ENCODE data around the gene ARMC2.

The ARMC2 gene

DNA sequence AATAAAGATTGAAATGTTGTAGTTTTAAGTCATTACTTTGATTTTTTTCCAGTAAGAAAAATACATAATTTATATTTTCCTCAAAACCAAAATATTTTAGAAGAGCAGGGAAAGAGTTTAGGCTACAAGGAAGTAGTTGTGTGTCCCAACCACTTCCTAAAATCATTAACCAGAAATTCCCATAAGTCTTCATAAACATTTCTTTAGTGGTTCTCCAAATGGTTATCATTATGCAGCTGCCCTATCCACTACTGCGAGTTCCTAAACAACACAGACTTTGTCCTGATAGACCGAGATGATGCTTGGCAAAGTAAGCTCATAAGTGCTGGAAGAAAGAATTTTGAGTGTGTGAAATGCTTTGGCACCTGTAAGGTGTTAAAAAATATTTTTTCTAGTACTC, 93.6 kb downstream of the ARMC2 start:
- no peak overlapping the region for H3K4me3 ChIP-seq
- no peak for DNase-seq (ENCODE audit: low read depth, low spot score)
- no peak overlapping the region for H3K9ac ChIP-seq (ENCODE audit: insufficient read length)
- no peak overlapping the region for H3K27ac ChIP-seq
- no peaks in the 10 kb centered on the region for H3K36me3 ChIP-seq (ENCODE audit: insufficient read depth, low read length)
- no peaks in the 10 kb centered on the region for H3K9me3 ChIP-seq (ENCODE audit: low read depth, low read length)
- TF ChIP-seq EZH2 (IDR thresholded peaks at IDR 0.05): no peak
- TF ChIP-seq FOXP2 (optimal IDR thresholded peaks at IDR 0.05; ENCODE audit: control extremely low read depth, extremely low read length, insufficient read depth): no peak
- no peak for TF ChIP-seq POLR2AphosphoS5 (IDR thresholded peaks at IDR 0.05; ENCODE audit: borderline replicate concordance, low read depth, low read length)

DNA sequence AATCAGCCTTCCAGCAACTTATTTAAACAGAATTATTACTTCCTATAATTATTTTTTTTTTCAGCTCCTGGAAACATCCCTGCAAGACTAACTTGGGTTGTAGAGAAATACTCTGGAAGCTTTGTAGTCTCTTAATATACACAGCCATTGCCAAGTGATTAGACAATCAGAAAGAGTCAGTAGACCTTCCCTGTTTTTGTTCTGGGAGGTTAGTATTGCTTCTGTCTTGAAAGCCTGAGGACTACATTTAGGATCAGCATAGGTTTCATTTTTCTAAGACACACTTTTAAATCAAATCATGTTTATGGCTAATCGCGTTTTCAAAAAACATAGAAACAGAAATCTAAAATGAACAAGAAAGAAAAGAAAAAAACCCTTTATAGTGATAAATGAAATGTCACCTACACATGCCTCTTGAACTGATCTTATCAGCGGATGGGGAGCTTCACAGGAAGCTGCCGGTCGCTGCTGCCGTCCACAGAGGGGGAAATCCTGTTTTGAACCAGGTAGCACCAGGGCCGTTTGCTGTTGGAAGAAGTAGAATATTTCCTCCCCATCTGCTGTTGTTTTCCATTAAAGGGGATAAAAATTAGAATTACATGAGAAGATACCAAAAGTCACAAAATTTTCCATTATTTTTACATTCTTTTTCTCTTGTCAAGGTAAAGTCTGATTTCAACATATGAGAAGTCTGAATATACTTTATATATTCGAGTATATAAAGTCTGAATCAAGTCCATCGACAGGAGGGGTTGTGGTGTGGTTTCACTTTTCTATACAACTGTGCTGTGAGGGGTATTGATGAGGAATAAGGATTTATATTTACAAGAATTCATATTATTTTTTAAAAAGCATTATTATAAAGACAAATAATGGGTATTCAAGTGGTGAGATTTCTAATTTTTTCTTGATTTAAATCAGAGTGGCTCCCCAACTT, 94.6 kb downstream of the ARMC2 start:
- H3K9me3 ChIP-seq (ENCODE audit: low read depth, low read length): no peaks in the 10 kb centered on the region
- H3K27ac ChIP-seq: no peak overlapping the region
- TF ChIP-seq FOXP2 (optimal IDR thresholded peaks at IDR 0.05; ENCODE audit: control extremely low read depth, extremely low read length, insufficient read depth): no peak
- TF ChIP-seq EZH2 (IDR thresholded peaks at IDR 0.05): no peak
- no peak for TF ChIP-seq POLR2AphosphoS5 (IDR thresholded peaks at IDR 0.05; ENCODE audit: borderline replicate concordance, low read depth, low read length)
- no peak for DNase-seq (ENCODE audit: low read depth, low spot score)
- no peak overlapping the region for H3K4me3 ChIP-seq
- H3K9ac ChIP-seq (ENCODE audit: insufficient read length): no peak overlapping the region
- no peaks in the 10 kb centered on the region for H3K36me3 ChIP-seq (ENCODE audit: insufficient read depth, low read length)

DNA sequence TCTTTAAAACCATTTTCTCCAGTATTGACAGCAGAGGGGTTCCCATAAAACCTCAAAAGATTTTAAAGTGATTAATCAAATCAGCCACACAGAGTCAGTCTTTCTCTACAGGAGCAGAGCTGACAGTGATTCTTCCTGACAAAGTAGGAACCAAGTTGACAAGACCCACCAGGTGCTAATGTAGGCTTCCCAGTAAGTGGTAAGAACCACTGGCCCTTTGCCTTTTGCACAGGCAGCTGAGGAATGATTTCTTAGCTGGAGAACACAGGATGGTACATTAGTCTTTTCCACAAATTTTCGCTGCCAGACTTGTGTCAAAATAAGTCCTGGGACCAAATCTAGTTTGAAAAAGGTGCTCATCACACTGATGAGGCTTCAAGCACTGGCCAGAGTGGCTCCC, 95.8 kb downstream of the ARMC2 start:
- TF ChIP-seq FOXP2 (optimal IDR thresholded peaks at IDR 0.05; ENCODE audit: control extremely low read depth, extremely low read length, insufficient read depth) (no peak), EZH2 (IDR thresholded peaks at IDR 0.05) (no peak), POLR2AphosphoS5 (IDR thresholded peaks at IDR 0.05; ENCODE audit: borderline replicate concordance, low read depth, low read length) (no peak)
- Histone ChIP-seq H3K27ac (no peak overlapping the region), H3K4me3 (no peak overlapping the region), H3K9ac (ENCODE audit: insufficient read length) (no peak overlapping the region), H3K9me3 (ENCODE audit: low read depth, low read length) (no peaks in the 10 kb centered on the region), H3K36me3 (ENCODE audit: insufficient read depth, low read length) (no peaks in the 10 kb centered on the region)
- DNase-seq (ENCODE audit: low read depth, low spot score): no peak

DNA sequence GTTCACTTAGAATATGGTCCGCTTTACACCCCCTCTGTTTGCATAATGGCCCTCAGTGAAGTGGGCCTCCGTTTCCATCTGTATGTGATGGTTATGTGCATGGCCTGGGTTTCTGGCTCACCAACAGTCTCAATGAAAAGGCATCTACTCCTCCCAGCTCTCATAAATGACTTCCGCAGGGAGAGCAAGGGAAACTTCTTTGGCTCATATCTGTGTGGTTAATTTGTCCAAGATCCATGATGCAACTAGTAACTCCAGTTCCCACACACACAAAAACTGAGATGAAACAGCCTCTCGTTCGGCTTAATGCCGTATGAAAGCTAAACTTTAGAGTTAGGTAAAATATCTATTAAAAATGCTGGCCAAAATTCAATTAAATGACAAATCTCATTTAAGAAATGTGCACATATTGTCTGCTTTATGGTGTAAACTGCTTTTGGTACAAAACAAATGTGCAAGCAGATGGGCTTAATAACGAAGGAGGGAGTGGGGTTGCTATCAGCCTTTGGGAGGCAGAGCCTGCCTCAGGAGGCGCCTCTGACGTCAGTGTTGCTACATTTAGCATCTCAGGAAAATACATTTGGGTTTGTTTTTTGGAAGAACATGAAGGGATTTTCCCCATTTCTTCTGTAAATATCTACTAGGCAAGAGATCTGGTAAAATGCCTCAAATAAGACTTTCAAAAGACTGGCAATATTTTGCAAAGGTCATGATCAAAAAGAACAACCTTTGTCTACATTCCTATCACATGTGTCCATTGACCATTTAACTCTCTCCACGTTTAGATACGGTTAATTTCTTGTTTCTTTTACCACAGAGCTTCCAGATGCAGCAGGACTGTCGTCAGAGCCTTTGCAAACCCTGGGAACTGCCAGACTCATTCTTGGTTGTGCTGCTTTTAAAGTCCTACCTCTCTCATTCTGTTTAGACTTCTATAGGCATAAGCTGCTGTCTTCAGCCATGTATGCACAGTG, 96.8 kb downstream of the ARMC2 start:
- Histone ChIP-seq H3K9me3 (ENCODE audit: low read depth, low read length) (no peaks in the 10 kb centered on the region), H3K4me3 (no peak overlapping the region), H3K27ac (no peak overlapping the region), H3K36me3 (ENCODE audit: insufficient read depth, low read length) (no peaks in the 10 kb centered on the region), H3K9ac (ENCODE audit: insufficient read length) (no peak overlapping the region)
- DNase-seq (ENCODE audit: low read depth, low spot score): no peak
- no peak for TF ChIP-seq EZH2 (IDR thresholded peaks at IDR 0.05)
- TF ChIP-seq POLR2AphosphoS5 (IDR thresholded peaks at IDR 0.05; ENCODE audit: borderline replicate concordance, low read depth, low read length): no peak
- no peak for TF ChIP-seq FOXP2 (optimal IDR thresholded peaks at IDR 0.05; ENCODE audit: control extremely low read depth, extremely low read length, insufficient read depth)

DNA sequence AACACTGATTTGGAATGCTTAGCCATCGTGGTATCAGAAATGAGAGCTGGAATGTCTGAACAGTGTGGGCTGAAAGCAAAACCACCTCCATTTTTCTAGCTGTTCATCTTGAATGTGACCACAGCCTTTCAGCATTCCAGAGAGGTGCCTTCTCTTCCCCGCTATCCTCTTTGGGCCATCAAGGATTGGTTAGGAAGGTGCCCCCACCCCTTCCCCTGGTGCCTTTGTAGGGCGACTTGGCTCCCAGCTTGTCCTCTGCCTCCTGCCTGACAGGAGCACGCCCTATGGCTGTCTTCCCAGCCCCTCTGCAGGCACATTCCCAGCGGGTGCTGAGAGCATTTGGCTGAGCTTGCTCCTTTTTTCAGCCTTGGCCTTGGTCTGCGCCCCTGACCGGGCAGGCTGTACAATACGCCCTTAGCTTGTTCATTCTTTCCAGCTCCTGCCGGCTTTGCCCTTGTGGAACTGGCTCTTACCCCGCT, 97.5 kb downstream of the ARMC2 start:
- no peak overlapping the region for H3K4me3 ChIP-seq
- no peak for DNase-seq (ENCODE audit: low read depth, low spot score)
- no peak overlapping the region for H3K9ac ChIP-seq (ENCODE audit: insufficient read length)
- no peaks in the 10 kb centered on the region for H3K36me3 ChIP-seq (ENCODE audit: insufficient read depth, low read length)
- no peak overlapping the region for H3K27ac ChIP-seq
- H3K9me3 ChIP-seq (ENCODE audit: low read depth, low read length): no peaks in the 10 kb centered on the region
- TF ChIP-seq FOXP2 (optimal IDR thresholded peaks at IDR 0.05; ENCODE audit: control extremely low read depth, extremely low read length, insufficient read depth) (no peak), EZH2 (IDR thresholded peaks at IDR 0.05) (no peak), POLR2AphosphoS5 (IDR thresholded peaks at IDR 0.05; ENCODE audit: borderline replicate concordance, low read depth, low read length) (no peak)

DNA sequence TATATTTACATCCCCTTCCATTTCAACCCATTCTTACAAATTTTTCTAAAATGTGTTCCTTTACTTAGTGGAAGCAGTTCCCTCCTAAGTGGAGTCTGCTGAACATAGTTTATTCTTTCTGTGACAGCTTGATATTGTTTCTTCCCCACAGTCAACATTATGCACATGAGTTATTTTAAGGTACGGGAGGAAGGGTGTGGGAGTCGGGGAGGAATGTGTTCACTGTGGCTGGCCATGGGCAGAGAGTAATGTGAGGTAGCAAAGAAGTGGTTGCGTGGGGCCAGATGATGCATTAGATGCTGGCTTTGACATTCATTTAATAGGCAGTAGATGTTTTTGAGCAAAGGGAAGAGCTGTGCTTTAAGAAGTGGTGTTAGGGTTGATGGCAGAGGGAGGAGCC, 98.5 kb downstream of the ARMC2 start:
- H3K4me3 ChIP-seq: no peak overlapping the region
- H3K9ac ChIP-seq (ENCODE audit: insufficient read length): no peak overlapping the region
- H3K27ac ChIP-seq: no peak overlapping the region
- H3K9me3 ChIP-seq (ENCODE audit: low read depth, low read length): no peaks in the 10 kb centered on the region
- TF ChIP-seq EZH2 (IDR thresholded peaks at IDR 0.05): no peak
- no peak for TF ChIP-seq POLR2AphosphoS5 (IDR thresholded peaks at IDR 0.05; ENCODE audit: borderline replicate concordance, low read depth, low read length)
- no peak for TF ChIP-seq FOXP2 (optimal IDR thresholded peaks at IDR 0.05; ENCODE audit: control extremely low read depth, extremely low read length, insufficient read depth)
- no peak for DNase-seq (ENCODE audit: low read depth, low spot score)
- H3K36me3 ChIP-seq (ENCODE audit: insufficient read depth, low read length): no peaks in the 10 kb centered on the region

DNA sequence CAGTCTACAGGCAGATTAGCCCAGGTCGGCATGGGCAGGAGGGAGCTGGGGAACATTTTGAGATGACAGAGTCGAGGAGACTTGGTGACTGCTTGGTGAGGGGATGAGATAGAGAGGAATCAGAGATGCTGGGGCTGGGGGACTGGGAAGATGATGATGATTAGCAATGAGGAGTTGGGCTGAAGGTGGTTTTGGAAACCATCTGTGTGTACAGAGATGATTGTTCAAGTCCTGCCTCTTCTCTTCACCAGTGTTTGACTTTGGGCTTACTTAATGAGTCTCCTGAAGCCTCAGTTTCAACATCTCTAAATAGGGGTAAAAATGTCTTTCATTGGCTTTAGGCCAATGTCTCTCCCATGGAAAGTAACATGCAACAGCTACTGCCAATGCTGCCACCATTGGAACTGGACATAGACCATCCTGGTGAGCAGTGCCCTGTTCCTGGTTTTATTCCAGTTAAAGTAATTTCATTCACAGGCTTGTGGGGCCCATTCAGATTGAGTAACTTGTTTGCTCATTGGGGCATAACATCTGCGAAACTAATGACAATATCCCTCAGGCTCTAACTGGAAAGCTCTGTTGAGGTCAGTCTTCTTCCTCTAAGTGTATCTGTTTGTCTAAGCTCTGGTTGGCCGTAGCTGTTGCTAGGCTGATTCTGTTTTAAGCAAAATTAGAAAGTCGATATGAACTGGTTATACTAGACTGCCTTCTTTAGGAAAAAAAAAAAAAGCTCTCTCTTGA, 99.1 kb downstream of the ARMC2 start:
- no peak overlapping the region for H3K27ac ChIP-seq

More for the DNA sequence above, 99.1 kb downstream of the ARMC2 start:
- DNase-seq (ENCODE audit: low read depth, low spot score): no peak
- TF ChIP-seq POLR2AphosphoS5 (IDR thresholded peaks at IDR 0.05; ENCODE audit: borderline replicate concordance, low read depth, low read length) (no peak), FOXP2 (optimal IDR thresholded peaks at IDR 0.05; ENCODE audit: control extremely low read depth, extremely low read length, insufficient read depth) (no peak), EZH2 (IDR thresholded peaks at IDR 0.05) (no peak)
- Histone ChIP-seq H3K9ac (ENCODE audit: insufficient read length) (no peak overlapping the region), H3K4me3 (no peak overlapping the region), H3K9me3 (ENCODE audit: low read depth, low read length) (no peaks in the 10 kb centered on the region), H3K36me3 (ENCODE audit: insufficient read depth, low read length) (no peaks in the 10 kb centered on the region)
